ENCODE data around the gene ECSIT. TPM values are rescaled to one million over a fixed set of nuclear protein-coding genes. Genes with fewer than 3 reads are reported as not detected.

ECSIT gene
- 30.1 to 36.2 TPM (median 32.5 TPM) in 5 replicates for total RNA-seq (2022; extraction: Qiagen RNA extraction; ENCODE audit: low read depth)

GRCh38 chr19:11528551-11529341 lies at the start of gene ECSIT:
Gene ECSIT, minus strand, starts transcription at chr19:11529134. Its CDS starts 9,964 bp downstream, at chr19:11519170.

DNA sequence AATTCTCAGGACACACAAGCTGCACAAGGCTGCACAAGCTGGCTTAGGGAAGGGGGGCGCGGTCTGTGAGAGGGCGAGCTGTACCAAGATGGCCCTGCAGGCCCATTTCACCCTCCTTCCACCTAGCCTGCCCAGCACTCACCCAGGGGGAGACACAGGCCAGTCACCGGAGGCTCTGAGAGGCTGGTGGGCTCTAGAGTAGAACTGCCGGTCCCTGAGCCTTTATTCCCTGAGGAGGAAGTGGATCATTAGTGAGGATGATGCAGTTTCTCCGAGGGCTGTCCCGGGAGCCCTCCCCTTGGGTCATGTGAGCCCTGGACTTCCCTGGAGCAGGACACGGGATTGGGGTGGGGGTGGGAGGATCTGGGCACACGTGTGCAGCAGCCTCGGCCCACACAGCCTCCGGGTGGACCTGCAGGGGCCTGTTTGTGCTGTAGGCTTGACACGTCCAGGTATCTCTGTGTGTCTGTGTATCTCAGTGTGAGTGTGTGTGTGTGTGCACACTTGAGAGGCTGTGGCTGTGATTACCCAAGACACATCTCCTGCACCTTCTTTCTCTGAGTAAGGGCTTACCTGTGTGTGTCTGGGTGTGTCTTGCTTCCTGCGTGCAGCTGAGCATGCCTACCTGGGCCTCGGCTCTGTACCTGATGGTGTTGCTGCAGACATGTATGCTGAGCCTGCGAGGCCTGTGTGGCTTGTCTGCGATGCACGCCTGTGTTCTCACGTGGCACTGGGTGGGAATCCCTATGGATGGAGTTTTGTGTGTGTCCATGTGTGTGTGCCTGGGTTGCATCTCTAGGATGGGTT lies 48.7 kb upstream of the ECSIT start, which contains the start of gene ACP5:
ACP5 (minus strand) TSS at position 195 of the 807 bp plus-strand sequence. CDS start 328 bp downstream, outside the sequence.

DNA sequence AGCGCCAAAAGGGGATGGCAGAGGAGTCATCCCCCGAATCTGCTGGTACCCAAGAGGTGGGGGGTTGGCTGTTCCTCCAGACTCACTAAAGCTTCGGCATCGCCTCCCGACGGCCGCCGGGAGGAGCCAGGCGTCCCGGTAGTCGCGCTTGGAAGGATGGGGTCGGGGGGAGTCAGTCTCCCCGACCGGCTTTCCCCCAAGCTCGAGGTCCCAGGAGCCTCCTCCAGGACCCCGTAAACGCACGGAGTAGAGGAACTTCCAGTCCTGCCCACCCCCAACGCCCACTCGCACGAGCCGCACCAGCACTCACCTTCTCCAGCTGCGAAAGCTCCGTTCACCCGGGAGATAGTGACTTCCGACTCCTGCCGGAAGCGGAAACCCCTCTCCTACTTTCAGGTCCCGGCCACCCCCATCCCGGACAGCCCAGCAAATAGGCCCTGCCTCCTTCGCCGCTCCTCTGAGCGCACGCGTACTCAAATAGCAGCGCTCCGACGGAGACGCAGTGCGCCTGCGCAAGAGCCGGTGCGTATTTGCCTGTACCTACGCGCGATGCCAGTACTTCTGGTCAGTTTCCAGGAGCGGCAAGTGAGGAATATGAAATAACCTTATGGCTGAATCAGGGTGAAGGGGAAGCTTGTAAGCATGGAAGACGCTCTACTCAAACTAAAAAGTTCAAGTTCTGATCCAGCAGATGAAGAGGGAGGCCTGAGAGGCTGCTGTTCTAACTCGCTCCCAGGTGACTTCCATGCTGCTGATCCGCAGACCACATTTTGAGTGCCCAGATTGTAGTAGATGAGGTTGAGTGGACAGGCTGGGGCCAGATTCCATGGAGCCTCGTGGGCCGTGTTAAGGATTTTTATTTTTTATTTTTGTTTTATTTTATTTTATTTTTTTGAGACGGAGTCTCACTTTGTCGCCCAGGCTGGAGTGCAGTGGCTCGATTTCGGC lies 30.2 kb upstream of the ECSIT start, which contains the start of gene ELOF1:
ELOF1 (minus strand) TSS at position 350 of the 948 bp plus-strand sequence. CDS start 4,883 bp downstream, outside the sequence.

GRCh38 chr19:11538232-11539036 lies 9.5 kb upstream of the ECSIT start, which contains the start of gene CNN1:
Gene CNN1, plus strand, starts transcription at chr19:11538851. Its CDS starts 77 bp downstream, at chr19:11538928.

DNA sequence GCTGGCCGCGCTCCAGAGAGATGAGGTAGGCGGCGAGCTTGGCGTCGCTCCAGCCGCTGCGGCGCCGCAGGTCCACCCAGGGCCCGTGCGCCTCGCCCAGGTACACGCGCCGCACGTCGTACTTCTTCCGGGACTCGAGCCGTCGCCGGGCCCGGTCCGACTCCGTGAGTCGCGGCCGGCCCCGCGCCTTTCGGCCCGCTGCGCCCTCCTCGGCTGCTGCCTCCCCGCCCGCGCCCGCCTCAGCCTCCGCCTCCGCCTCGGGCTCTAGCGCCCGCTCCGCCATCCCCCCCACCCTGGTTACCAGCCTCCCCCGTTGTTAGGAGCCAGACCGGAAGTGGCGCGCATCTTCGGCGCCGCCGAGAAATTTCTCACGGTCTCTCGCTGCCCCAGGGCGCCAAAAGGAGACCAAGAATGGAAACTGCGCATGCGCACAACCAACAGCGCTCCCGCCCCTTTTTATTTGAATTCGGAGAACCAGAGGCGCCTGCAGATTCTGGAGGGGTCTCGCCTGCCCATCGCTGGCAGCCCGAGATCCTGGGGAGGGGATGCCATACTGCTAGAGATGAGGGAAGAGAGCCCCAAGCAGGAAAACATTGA lies 23.3 kb downstream of the ECSIT start, which contains the start of gene ZNF653:
ZNF653 (minus strand) TSS at position 336 of the 597 bp plus-strand sequence; CDS start at position 283, 53 bp downstream.

DNA sequence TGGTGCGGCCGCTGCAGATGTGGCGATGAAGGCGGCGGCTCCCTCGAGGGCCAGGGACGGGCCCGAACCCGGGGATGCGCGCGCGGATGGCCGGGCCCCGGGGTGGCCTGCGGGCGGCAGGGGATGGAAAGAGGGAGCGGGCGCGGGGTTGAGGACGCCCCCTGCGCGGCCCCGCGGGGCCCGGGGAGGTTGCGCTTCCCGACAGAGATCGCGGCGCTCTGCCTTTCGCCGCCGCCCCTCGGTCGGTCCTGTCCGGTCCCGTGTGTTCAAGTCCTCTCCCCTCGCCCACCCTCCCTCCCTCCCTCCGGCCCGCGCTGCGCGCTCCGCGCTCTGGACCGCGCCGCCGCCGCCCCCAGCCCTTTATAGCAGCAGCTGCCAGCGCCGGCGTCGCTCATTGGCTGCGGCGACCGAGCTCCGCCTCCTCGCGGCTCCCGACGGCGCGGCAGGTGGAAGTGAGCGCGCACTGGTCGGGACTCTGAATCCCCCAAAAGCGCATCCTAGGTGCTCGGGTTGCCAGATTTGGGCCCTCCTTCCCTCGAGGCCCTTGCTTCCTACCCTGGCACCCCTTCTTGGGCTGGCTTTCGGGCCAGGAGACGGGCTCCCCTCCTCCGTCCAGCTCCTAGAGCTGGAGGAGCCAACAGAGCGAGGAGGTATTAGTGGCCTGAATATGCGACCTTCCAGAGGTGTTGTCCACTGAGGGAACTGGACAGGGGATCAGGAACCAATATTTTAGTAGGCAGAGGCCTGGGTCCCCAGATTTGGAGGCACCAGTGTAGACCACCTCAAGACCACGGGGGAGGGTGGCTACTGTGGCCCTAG lies 48.0 kb downstream of the ECSIT start, which contains the start of gene ELAVL3:
ELAVL3 (minus strand) TSS at position 332 of the 819 bp plus-strand sequence. CDS start 438 bp downstream, outside the sequence.

Other genes starting within 250 kb of the ECSIT start
- gene TSPAN16, start 233.0 kb downstream of the ECSIT start, total RNA-seq (2022; extraction: Qiagen RNA extraction; ENCODE audit: low read depth), result not detected in 5 replicates
- gene RAB3D, start 189.5 kb downstream of the ECSIT start, total RNA-seq (2022; extraction: Qiagen RNA extraction; ENCODE audit: low read depth), result 2.5 to 3.9 TPM (median 3.0 TPM) in 5 replicates
- gene TMEM205, start 182.9 kb downstream of the ECSIT start, total RNA-seq (2022; extraction: Qiagen RNA extraction; ENCODE audit: low read depth), result 98.1 to 128 TPM (median 106 TPM) in 5 replicates
- 4.4 to 7.7 TPM (median 5.0 TPM) in 5 replicates for gene CCDC159, start 182.6 kb downstream of the ECSIT start, total RNA-seq (2022; extraction: Qiagen RNA extraction; ENCODE audit: low read depth)
- gene PLPPR2, start 173.7 kb downstream of the ECSIT start, total RNA-seq (2022; extraction: Qiagen RNA extraction; ENCODE audit: low read depth), result 8.3 to 11.2 TPM (median 10.5 TPM) in 5 replicates
- gene SWSAP1, start 154.5 kb downstream of the ECSIT start, total RNA-seq (2022; extraction: Qiagen RNA extraction; ENCODE audit: low read depth), result 1.7 to 2.7 TPM (median 2.3 TPM) in 5 replicates
- 3.7 to 5.8 TPM (median 4.7 TPM) in 5 replicates for gene EPOR, start 144.8 kb downstream of the ECSIT start, total RNA-seq (2022; extraction: Qiagen RNA extraction; ENCODE audit: low read depth)
- 0.67 to 2.7 TPM (median 2.0 TPM) in 5 replicates for gene RGL3, start 109.8 kb downstream of the ECSIT start, total RNA-seq (2022; extraction: Qiagen RNA extraction; ENCODE audit: low read depth)
- gene ODAD3, start 94.0 kb downstream of the ECSIT start, total RNA-seq (2022; extraction: Qiagen RNA extraction; ENCODE audit: low read depth), result 0.80 to 1.7 TPM (median 1.1 TPM) in 5 replicates
- 246 to 281 TPM (median 260 TPM) in 5 replicates for gene PRKCSH, start 93.5 kb downstream of the ECSIT start, total RNA-seq (2022; extraction: Qiagen RNA extraction; ENCODE audit: low read depth)
- 0.02 to 0.12 TPM (median 0.06 TPM) in 4 of 5 replicates, not detected in the other for gene ELAVL3, start 48.1 kb downstream of the ECSIT start, total RNA-seq (2022; extraction: Qiagen RNA extraction; ENCODE audit: low read depth)
- 4.3 to 5.4 TPM (median 4.7 TPM) in 5 replicates for gene ZNF653, start 23.3 kb downstream of the ECSIT start, total RNA-seq (2022; extraction: Qiagen RNA extraction; ENCODE audit: low read depth)
- gene CNN1, start 9.7 kb upstream of the ECSIT start, total RNA-seq (2022; extraction: Qiagen RNA extraction; ENCODE audit: low read depth), result 0.28 to 0.56 TPM (median 0.44 TPM) in 5 replicates
- 89.9 to 117 TPM (median 98.9 TPM) in 5 replicates for gene ELOF1, start 30.1 kb upstream of the ECSIT start, total RNA-seq (2022; extraction: Qiagen RNA extraction; ENCODE audit: low read depth)
- gene ACP5, start 48.5 kb upstream of the ECSIT start, total RNA-seq (2022; extraction: Qiagen RNA extraction; ENCODE audit: low read depth), result 0.16 to 0.66 TPM (median 0.17 TPM) in 3 of 5 replicates, not detected in the others
- 2.9 to 4.8 TPM (median 4.1 TPM) in 5 replicates for gene ZNF627, start 68.3 kb upstream of the ECSIT start, total RNA-seq (2022; extraction: Qiagen RNA extraction; ENCODE audit: low read depth)
- gene ZNF823, start 209.8 kb upstream of the ECSIT start, total RNA-seq (2022; extraction: Qiagen RNA extraction; ENCODE audit: low read depth), result 2.6 to 3.3 TPM (median 3.0 TPM) in 5 replicates
- not detected in 5 replicates for gene ZNF441, start 237.9 kb upstream of the ECSIT start, total RNA-seq (2022; extraction: Qiagen RNA extraction; ENCODE audit: low read depth)